Embryonic facial prominence (tissue), 1 donor: ENCODE data around the gene NOS1.

Experiments
- DNase-seq: peaks from one replicate; pipeline ENCODE4 v3.0.0-alpha.2; 2016; ENCODE audit errors: extremely low spot score

The NOS1 gene

GRCh38 chr12:117178301-117178700 lies 183.1 kb downstream of the NOS1 start:
- no peak for DNase-seq

GRCh38 chr12:117172168-117172567 lies 189.3 kb downstream of the NOS1 start:
- DNase-seq = no peak

- no peak for DNase-seq
These were observed 189.8 kb downstream of the NOS1 start for GRCh38 chr12:117171499-117172162.

- no peak for DNase-seq
These were observed 191.9 kb downstream of the NOS1 start for GRCh38 chr12:117169548-117169947.

GRCh38 chr12:117168976-117169375 lies 192.4 kb downstream of the NOS1 start:
- DNase-seq = no peak

GRCh38 chr12:117167769-117168168 lies 193.7 kb downstream of the NOS1 start:
- no peak for DNase-seq

GRCh38 chr12:117166107-117166506 lies 195.3 kb downstream of the NOS1 start:
- no peak for DNase-seq

- DNase-seq = no peak
These were observed 196.1 kb downstream of the NOS1 start for GRCh38 chr12:117165342-117165741.

GRCh38 chr12:117162633-117163032 lies 198.8 kb downstream of the NOS1 start:
- DNase-seq = no peak

GRCh38 chr12:117162167-117162539 lies 199.3 kb downstream of the NOS1 start:
- DNase-seq = no peak

GRCh38 chr12:117161460-117162166 lies 199.8 kb downstream of the NOS1 start:
- DNase-seq = no peak

- DNase-seq = no peak
These were observed 201.8 kb downstream of the NOS1 start for GRCh38 chr12:117159674-117160073.

- no peak for DNase-seq
These were observed 202.4 kb downstream of the NOS1 start for GRCh38 chr12:117158911-117159553.
